ENCODE measurements around the gene ACOXL.

GRCh38 chr2:111111101-111111755 is 378.9 kb downstream of the ACOXL start:
- TF ChIP-seq CTCF (IDR thresholded peaks at IDR 0.05) (no peak), POLR2A (IDR thresholded peaks at IDR 0.05) (no peak), EP300 (IDR thresholded peaks at IDR 0.05; ENCODE audit: low read depth) (no peak)

Data from transverse colon (tissue), 3 donors.